HepG2 (cell line): Measurements from ENCODE around the gene SP3. TPM values are rescaled to one million over a fixed set of nuclear protein-coding genes. Genes with fewer than 3 reads are reported as not detected.

Experiments
- ATAC-seq: fragments of 200-7000 bp; cut with Tn5 transposase; 3 replicates; pipeline ENCODE4 v1.9.1; 2020; ENCODE audit warnings: mild to moderate bottlenecking, moderate library complexity
- BruUV-seq: library from RNA; stranded (reverse); fragments of 400-500 nt; replicated peaks from 2 replicates; lab custom pipeline; 2021; lab: Mats Ljungman, UMichigan
- CTCF ChIA-PET: fragments of 300-600 bp; formaldehyde crosslinking; extraction: SDS; loops from one replicate; lab custom pipeline; 2021; ENCODE audit warnings: low total read pairs, inconsistent platforms, low intra/inter-chr PET ratio; lab: Yijun Ruan, JAX
- POLR2A ChIA-PET: fragments of 350-600 bp; sonication (Branson Sonifier 250); formaldehyde crosslinking; loops from one replicate; lab custom pipeline; 2020; ENCODE audit warnings: antibody characterized with exemption, inconsistent platforms; lab: Yijun Ruan, JAX
- DNase-seq: peaks from one replicate; pipeline ENCODE4 v3.0.0-alpha.2; 2015; ENCODE audit warnings: low spot score
- FAIRE-seq: peaks from 3 replicates; lab custom pipeline; 2011; peaks lifted over from hg19 to GRCh38; lab: Jason Lieb, UNC
- H2AFZ ChIP-seq: one replicate; pipeline ENCODE4 v1.6.1; 2011; ENCODE audit warnings: low read length, inconsistent platforms
- H3K27ac ChIP-seq: fragments of 300-600 bp; 3 replicates; pipeline ENCODE4 v1.8.0; 2011; ENCODE audit warnings: mixed run types, mild to moderate bottlenecking, mixed read lengths, low read length, inconsistent platforms; ENCODE audit not compliant: insufficient read depth; ENCODE audit errors: extremely low read length
- H3K27me3 ChIP-seq, 2 experiments: fragments of 200-600 bp in 1 of 2; 2 replicates in 1 of 2; 3 replicates in 1 of 2; pipeline versions ENCODE4 v1.6.0 to v1.8.0; 2011; ENCODE audit warnings: low read length in 2 of 2, mild to moderate bottlenecking in 2 of 2, moderate library complexity in 2 of 2, inconsistent platforms in 1 of 2; ENCODE audit not compliant: insufficient read depth in 2 of 2, control insufficient read depth in 1 of 2
- H3K36me3 ChIP-seq, 2 experiments: fragments of 200-600 bp in 1 of 2; replicated peaks in 1 of 2; 2 replicates in 1 of 2; 3 replicates in 1 of 2; pipeline versions ENCODE4 v1.5.1 to v1.8.0; 2011; ENCODE audit warnings: low read length in 2 of 2, inconsistent platforms in 1 of 2; ENCODE audit not compliant: insufficient read depth in 2 of 2, control insufficient read depth in 1 of 2
- H3K4me1 ChIP-seq: 2 replicates; pipeline ENCODE4 v1.5.1; 2012; ENCODE audit warnings: low read length, inconsistent platforms; ENCODE audit not compliant: insufficient read depth
- H3K4me2 ChIP-seq: 2 replicates; pipeline ENCODE4 v1.6.0; 2011; ENCODE audit warnings: low read depth, low read length, inconsistent platforms
- H3K4me3 ChIP-seq, 3 experiments: fragments of 200-600 bp in 1 of 3; sonication (generic), shearing (Covaris generic) in 1 of 3; replicated peaks in 1 of 3; 2 replicates each; pipeline ENCODE4 v1.5.1; 2011 to 2016; ENCODE audit warnings: low read length in 3 of 3, inconsistent platforms in 2 of 3, low read depth in 2 of 3, mild to moderate bottlenecking in 2 of 3, control low read depth in 1 of 3, mixed read lengths in 1 of 3; ENCODE audit not compliant: insufficient read depth in 1 of 3
- H3K79me2 ChIP-seq: one replicate; pipeline ENCODE4 v1.6.1; 2011; ENCODE audit warnings: low read length, inconsistent platforms; ENCODE audit not compliant: insufficient read depth
- H3K9ac ChIP-seq: 2 replicates; pipeline ENCODE4 v1.6.0; 2011; ENCODE audit warnings: mild to moderate bottlenecking, low read depth, low read length, inconsistent platforms; ENCODE audit not compliant: insufficient read depth
- H3K9me3 ChIP-seq: 2 replicates; pipeline ENCODE4 v1.5.1; 2012; ENCODE audit warnings: mild to moderate bottlenecking, low read length
- H4K20me1 ChIP-seq: 2 replicates; pipeline ENCODE4 v1.6.0; 2011; ENCODE audit warnings: inconsistent platforms, mild to moderate bottlenecking, low read length, moderate library complexity; ENCODE audit not compliant: insufficient read depth
- BCLAF1 ChIP-seq: fragments of 450-650 bp; IDR thresholded peaks from 2 replicates; pipeline ENCODE4 v1.6.1; 2017; ENCODE audit warnings: mild to moderate bottlenecking
- CBX2 ChIP-seq, 2 experiments: fragments of 200-600 bp in 1 of 2; sonication (generic); formaldehyde crosslinking in 1 of 2; IDR thresholded peaks; 2 replicates each; pipeline versions ENCODE4 v1.7.0 to v1.8.1; 2018 to 2022; ENCODE audit warnings: low read depth in 2 of 2, low read length in 1 of 2, mild to moderate bottlenecking in 1 of 2, missing genetic modification reagents in 1 of 2
- CCAR2 ChIP-seq: fragments of 200-400 bp; formaldehyde crosslinking; optimal IDR thresholded peaks from 2 replicates; pipeline ENCODE3; 2018; ENCODE audit warnings: low read depth, mild to moderate bottlenecking, low read length, moderate library complexity
- CHD2 ChIP-seq: IDR thresholded peaks from 2 replicates; pipeline ENCODE4 v1.6.1; 2011; ENCODE audit warnings: low read depth, low read length, improper control_type of control experiment
- HDAC2 ChIP-seq: sonication (generic); formaldehyde crosslinking; IDR thresholded peaks from 2 replicates; pipeline ENCODE4 v1.4.0; 2020; ENCODE audit warnings: missing genetic modification reagents
- IKZF1 ChIP-seq: fragments of 450-650 bp; IDR thresholded peaks from 2 replicates; pipeline ENCODE4 v1.7.1; 2016
- KDM6A ChIP-seq: IDR thresholded peaks from 2 replicates; pipeline ENCODE4 v1.6.1; 2016; ENCODE audit warnings: low read depth
- ZKSCAN5 ChIP-seq: sonication (generic); formaldehyde crosslinking; IDR thresholded peaks from 2 replicates; pipeline ENCODE4 v1.5.1; 2020; ENCODE audit warnings: mild to moderate bottlenecking, missing genetic modification reagents
- ZNF414 ChIP-seq: sonication (generic); formaldehyde crosslinking; IDR thresholded peaks from 2 replicates; pipeline ENCODE4 v1.5.0; 2020; ENCODE audit warnings: missing genetic modification reagents
- ZNF639 ChIP-seq: conservative IDR thresholded peaks from 2 replicates; pipeline ENCODE4 v1.6.1; 2018; ENCODE audit warnings: missing genetic modification reagents
- WGBS: methylation state at CpG from one replicate; pipeline ENCODE4 v1.1.6; 2017; ENCODE audit warnings: low lambda C conversion rate; 5-methylcytosine and 5-hydroxymethylcytosine counted together
- in situ Hi-C: cut with HindIII; loops from 2 replicates; pipeline ENCODE4 v1.10.0; 2017; ENCODE audit warnings: low pct_unique_long_range_greater_than_20kb; ENCODE audit not compliant: extremely low pct_ligation_motif_present
- intact Hi-C: fragments of 100-400 bp; cut with micrococcal nuclease; formaldehyde crosslinking; loops from one replicate; pipeline ENCODE4 v1.10.0; 2022; ENCODE audit not compliant: unreplicated experiment
- polyA plus RNA-seq, 8 experiments: library from polyadenylated mRNA; depleted of rRNA in 3 of 8; stranded (reverse) in 7 of 8; unstranded in 1 of 8; fragments of >200 nt; fragmentation: Illumina TruSeq in 4 of 8; extraction: Trizol in 4 of 8; gene quantifications; 2 replicates each; pipeline versions ENCODE4 v1.2.1 to v1.2.3, GENCODE V29; 2011 to 2016; ENCODE audit warnings: low read depth in 4 of 8, missing spikeins in 1 of 8, mixed read lengths in 1 of 8; ENCODE audit not compliant: insufficient read depth in 1 of 8
- total RNA-seq, 5 experiments: library from RNA; depleted of rRNA; stranded (reverse); fragments of >200 nt; fragmentation: Illumina TruSeq; extraction: Trizol; gene quantifications; 2 replicates each; pipeline ENCODE4 v1.2.3, GENCODE V29; 2016; ENCODE audit warnings: low read depth in 1 of 5
- TF ChIP-seq, protein P1 (sequence below): IDR thresholded peaks from 2 replicates; pipeline ENCODE4 v1.6.1; 2016; ENCODE audit warnings: low read depth, borderline replicate concordance

The SP3 gene
- total and polyA plus RNA-seq, 2 of the 13 experiments (the other 11 are each of a cell fraction or from before 2014, with no cell fraction given) = 57.3 to 132 TPM

GRCh38 chr2:174014011-174014698, 49.0 kb upstream of the SP3 start:
- peaks cover 24% of the 10 kb centered on the region for H3K4me1 ChIP-seq
- no peaks in the 10 kb centered on the region for H3K79me2 ChIP-seq
- DNase-seq (no peak), ATAC-seq (no peak), FAIRE-seq (no peak)
- H3K9ac ChIP-seq = no peak overlapping the region
- no peak overlapping the region for H3K27ac ChIP-seq
- intact Hi-C loops (loop anchor here (1.0 kb wide), 1 partner anchor 10 kb away; no protein-coding TSS in a partner anchor), in situ Hi-C loops (loop anchor here (25.0 kb wide), 1 partner anchor 602 kb away; no protein-coding TSS in a partner anchor)
- WGBS = 70% methylated on average over 6 of the region's 6 CpGs
- H3K36me3 ChIP-seq = no peaks in the 10 kb centered on the region
- no peak for TF ChIP-seq IKZF1
- TF ChIP-seq CHD2 = no peak
- no peak for TF ChIP-seq CBX2 (IDR thresholded peaks at IDR 0.05; ENCODE audit: low read depth, low read length)
- TF ChIP-seq CBX2 (CRISPR knock-in tag; IDR thresholded peaks at IDR 0.05; ENCODE audit: low read depth) = no peak
- no peak for TF ChIP-seq KDM6A
- TF ChIP-seq ZKSCAN5 (CRISPR knock-in tag) = no peak
- TF ChIP-seq CCAR2 = no peak
- TF ChIP-seq ZNF414 (CRISPR knock-in tag) = no peak
- TF ChIP-seq, protein P1, sequence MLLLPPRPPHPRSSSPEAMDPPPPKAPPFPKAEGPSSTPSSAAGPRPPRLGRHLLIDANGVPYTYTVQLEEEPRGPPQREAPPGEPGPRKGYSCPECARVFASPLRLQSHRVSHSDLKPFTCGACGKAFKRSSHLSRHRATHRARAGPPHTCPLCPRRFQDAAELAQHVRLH (CRISPR knock-in tag) = no peak
- no peak for TF ChIP-seq BCLAF1
- TF ChIP-seq HDAC2 (CRISPR knock-in tag) = no peak
- no peak for TF ChIP-seq ZNF639 (CRISPR knock-in tag)
- H2AFZ ChIP-seq = no peak overlapping the region
- H3K4me2 ChIP-seq = no peak overlapping the region
- CTCF ChIA-PET = no interaction called here
- peaks cover 0 to 5% of the 10 kb centered on the region in 2 experiments; a peak in 1 of 5 replicates for H3K27me3 ChIP-seq
- H3K4me3 ChIP-seq = no peak overlapping the region
- H3K9me3 ChIP-seq = no peaks in the 10 kb centered on the region
- POLR2A ChIA-PET = no interaction called here
- H4K20me1 ChIP-seq = no peaks in the 10 kb centered on the region
- no TSS peak for BruUV-seq
